ENCODE measurements around the gene ANKRD44. TPM values are rescaled to one million over a fixed set of nuclear protein-coding genes. Genes with fewer than 3 reads are reported as not detected.

The ANKRD44 gene
- total RNA-seq, 1 experiment from 2014 or later: 2.4 TPM

GRCh38 chr2:197249381-197250083 is 61.0 kb downstream of the ANKRD44 start:
- DNase-seq: no peak
- intact Hi-C loops (cut with micrococcal nuclease): no loop called here
- ATAC-seq: no peak
- CTCF ChIA-PET: no interaction called here
- POLR2A ChIA-PET (ENCODE audit: unreplicated experiment): no interaction called here
- no peak overlapping the region for H3K27ac ChIP-seq (ENCODE audit: low read length)
- H3K27me3 ChIP-seq (ENCODE audit: low read length): no peaks in the 10 kb centered on the region
- no peak for TF ChIP-seq CTCF (conservative IDR thresholded peaks at IDR 0.05; ENCODE audit: low read depth, low read length)
- no peak for TF ChIP-seq EZH2 (IDR thresholded peaks at IDR 0.05; ENCODE audit: low read length, unreplicated experiment)
- no peaks in the 10 kb centered on the region for H3K4me1 ChIP-seq (ENCODE audit: insufficient read depth, low read length)
- BruUV-seq (replicated peaks): no TSS peak
- H3K4me3 ChIP-seq (ENCODE audit: low read length): no peak overlapping the region
- no peaks in the 10 kb centered on the region for H4K20me1 ChIP-seq (ENCODE audit: low read length)
- H3K4me2 ChIP-seq (ENCODE audit: low read length): no peak overlapping the region
- no peaks in the 10 kb centered on the region for H3F3A ChIP-seq (ENCODE audit: low read length, unreplicated experiment)
- no peaks in the 10 kb centered on the region for H3K36me3 ChIP-seq (ENCODE audit: low read depth, low read length)
- H3K79me2 ChIP-seq (ENCODE audit: low read length): no peaks in the 10 kb centered on the region
- no peak overlapping the region for H3K9ac ChIP-seq (ENCODE audit: low read length)
- H3K9me2 ChIP-seq (replicated peaks; ENCODE audit: low read length): no peaks in the 10 kb centered on the region
- no peak overlapping the region for H2AFZ ChIP-seq (ENCODE audit: low read length)
- H3K9me3 ChIP-seq (ENCODE audit: low read length): no peaks in the 10 kb centered on the region

GRCh38 chr2:197248623-197249022 is 62.0 kb downstream of the ANKRD44 start:
- H3K4me2 ChIP-seq (ENCODE audit: low read length): no peak overlapping the region
- no peaks in the 10 kb centered on the region for H3F3A ChIP-seq (ENCODE audit: low read length, unreplicated experiment)
- intact Hi-C loops (cut with micrococcal nuclease): no loop called here
- no peak overlapping the region for H3K4me3 ChIP-seq (ENCODE audit: low read length)
- H2AFZ ChIP-seq (ENCODE audit: low read length): no peak overlapping the region
- no peaks in the 10 kb centered on the region for H4K20me1 ChIP-seq (ENCODE audit: low read length)
- H3K9me2 ChIP-seq (replicated peaks; ENCODE audit: low read length): no peaks in the 10 kb centered on the region
- H3K36me3 ChIP-seq (ENCODE audit: low read depth, low read length): no peaks in the 10 kb centered on the region
- no peaks in the 10 kb centered on the region for H3K9me3 ChIP-seq (ENCODE audit: low read length)
- BruUV-seq (replicated peaks): no TSS peak
- H3K4me1 ChIP-seq (ENCODE audit: insufficient read depth, low read length): no peaks in the 10 kb centered on the region
- H3K27ac ChIP-seq (ENCODE audit: low read length): no peak overlapping the region
- DNase-seq (no peak), ATAC-seq (no peak)
- ChIA-PET POLR2A (ENCODE audit: unreplicated experiment) (no interaction called here), CTCF (no interaction called here)
- H3K27me3 ChIP-seq (ENCODE audit: low read length): no peaks in the 10 kb centered on the region
- H3K9ac ChIP-seq (ENCODE audit: low read length): no peak overlapping the region
- no peaks in the 10 kb centered on the region for H3K79me2 ChIP-seq (ENCODE audit: low read length)
- TF ChIP-seq CTCF (conservative IDR thresholded peaks at IDR 0.05; ENCODE audit: low read depth, low read length): no peak
- no peak for TF ChIP-seq EZH2 (IDR thresholded peaks at IDR 0.05; ENCODE audit: low read length, unreplicated experiment)
- TF ChIP-seq EZH2phosphoT487 (IDR thresholded peaks at IDR 0.05; ENCODE audit: borderline replicate concordance, low read length): no peak

GRCh38 chr2:197248001-197248401 is 62.6 kb downstream of the ANKRD44 start:
- ChIA-PET CTCF (no interaction called here), POLR2A (ENCODE audit: unreplicated experiment) (no interaction called here)
- Histone ChIP-seq H2AFZ (ENCODE audit: low read length) (no peak overlapping the region), H3K79me2 (ENCODE audit: low read length) (no peaks in the 10 kb centered on the region), H3K4me2 (ENCODE audit: low read length) (no peak overlapping the region), H3K9me2 (replicated peaks; ENCODE audit: low read length) (no peaks in the 10 kb centered on the region), H3K36me3 (ENCODE audit: low read depth, low read length) (no peaks in the 10 kb centered on the region), H3K4me3 (ENCODE audit: low read length) (no peak overlapping the region), H3K9me3 (ENCODE audit: low read length) (no peaks in the 10 kb centered on the region), H4K20me1 (ENCODE audit: low read length) (no peaks in the 10 kb centered on the region), H3K27me3 (ENCODE audit: low read length) (no peaks in the 10 kb centered on the region), H3K27ac (ENCODE audit: low read length) (no peak overlapping the region), H3K9ac (ENCODE audit: low read length) (no peak overlapping the region), H3F3A (ENCODE audit: low read length, unreplicated experiment) (no peaks in the 10 kb centered on the region), H3K4me1 (ENCODE audit: insufficient read depth, low read length) (no peaks in the 10 kb centered on the region)
- no TSS peak for BruUV-seq (replicated peaks)
- ATAC-seq (no peak), DNase-seq (no peak)
- TF ChIP-seq EZH2phosphoT487 (IDR thresholded peaks at IDR 0.05; ENCODE audit: borderline replicate concordance, low read length) (no peak), EZH2 (IDR thresholded peaks at IDR 0.05; ENCODE audit: low read length, unreplicated experiment) (no peak), CTCF (conservative IDR thresholded peaks at IDR 0.05; ENCODE audit: low read depth, low read length) (no peak)
- intact Hi-C loops (cut with micrococcal nuclease): no loop called here

Data from PC-3 (cell line).